HepG2 (cell line): Measurements from ENCODE around the gene ARHGEF40. TPM values are rescaled to one million over a fixed set of nuclear protein-coding genes. Genes with fewer than 3 reads are reported as not detected.
A peak's percentile ranks its signal among the peaks of the same experiment; 100 is the strongest.

Source experiments
- FOXO4 ChIP-seq: sonication (generic); formaldehyde crosslinking; conservative IDR thresholded peaks from 2 replicates; pipeline ENCODE4 v1.8.1; 2023; ENCODE audit warnings: missing genetic modification reagents
- GABPB1 ChIP-seq: IDR thresholded peaks from 2 replicates; pipeline ENCODE4 v1.6.1; 2016; ENCODE audit warnings: mild to moderate bottlenecking, missing genetic modification reagents, moderate library complexity, missing compliant biosample characterization
- HMGXB4 ChIP-seq, 2 experiments: sonication (generic) in 1 of 2; formaldehyde crosslinking in 1 of 2; IDR thresholded peaks; 2 replicates each; pipeline versions ENCODE4 v1.4.0 to v1.6.1; 2018 to 2020; ENCODE audit warnings: missing genetic modification reagents in 2 of 2, borderline replicate concordance in 1 of 2, low read depth in 1 of 2, mild to moderate bottlenecking in 1 of 2, missing biosample characterization in 1 of 2
- ZBTB10 ChIP-seq: sonication (generic); formaldehyde crosslinking; IDR thresholded peaks from 2 replicates; pipeline ENCODE4 v1.4.0; 2020; ENCODE audit warnings: missing genetic modification reagents, borderline replicate concordance
- ZNF687 ChIP-seq: sonication (generic); formaldehyde crosslinking; IDR thresholded peaks from 2 replicates; pipeline ENCODE4 v1.5.1; 2020; ENCODE audit warnings: mild to moderate bottlenecking, missing genetic modification reagents, moderate library complexity
- ZNF740 ChIP-seq: sonication (generic); formaldehyde crosslinking; IDR thresholded peaks from 2 replicates; pipeline ENCODE4 v1.4.0; 2020; ENCODE audit warnings: missing genetic modification reagents
- ZSCAN22 ChIP-seq: sonication (generic); formaldehyde crosslinking; IDR thresholded peaks from 2 replicates; pipeline ENCODE4 v1.4.0; 2020; ENCODE audit warnings: mild to moderate bottlenecking, missing genetic modification reagents
- polyA plus RNA-seq, 8 experiments: library from polyadenylated mRNA; depleted of rRNA in 3 of 8; stranded (reverse) in 7 of 8; unstranded in 1 of 8; fragments of >200 nt; fragmentation: Illumina TruSeq in 4 of 8; extraction: Trizol in 4 of 8; gene quantifications; 2 replicates each; pipeline versions ENCODE4 v1.2.1 to v1.2.3, GENCODE V29; 2011 to 2016; ENCODE audit warnings: low read depth in 4 of 8, missing spikeins in 1 of 8, mixed read lengths in 1 of 8; ENCODE audit not compliant: insufficient read depth in 1 of 8
- total RNA-seq, 5 experiments: library from RNA; depleted of rRNA; stranded (reverse); fragments of >200 nt; fragmentation: Illumina TruSeq; extraction: Trizol; gene quantifications; 2 replicates each; pipeline ENCODE4 v1.2.3, GENCODE V29; 2016; ENCODE audit warnings: low read depth in 1 of 5

The ARHGEF40 gene
- total and polyA plus RNA-seq, 2 of the 13 experiments (the other 11 are each of a cell fraction or from before 2014, with no cell fraction given): 28.1 to 78.1 TPM

- TF ChIP-seq ZBTB10 (0 out of 2 replicates have a peak, but pooled peaks have one; percentile 50), ZNF687 (CRISPR knock-in tag) (peak; percentile 63), ZNF740 (CRISPR knock-in tag) (peak; percentile 84), FOXO4 (CRISPR knock-in tag) (no peak), HMGXB4 (CRISPR knock-in tag; IDR thresholded peaks at IDR 0.05; ENCODE audit: borderline replicate concordance in 1 of 2, low read depth in 1 of 2) (0 out of 4 replicates have a peak, but pooled peaks of 1 of the 2 experiments have one; percentile 21), GABPB1 (peak; percentile 46; the same call in 1 of the 2 replicates), ZSCAN22 (CRISPR knock-in tag) (no peak)
These were observed 27.6 kb downstream of the ARHGEF40 start (continued) for GRCh38 chr14:21097636-21098075.
